ENCODE results near the gene KRT6A. TPM values are rescaled to one million over a fixed set of nuclear protein-coding genes. Genes with fewer than 3 reads are reported as not detected.
"Not testable (repeated sequence)": the region's sequence is repeated elsewhere in the genome, so short reads cannot be mapped to it uniquely, and the experiment has no call there.

KRT6A gene
- total RNA-seq, 1 donor from 2014 or later: not detected

GRCh38 chr12:52491495-52491894 lies 1.6 kb downstream of the KRT6A start:
- H3K4me3 Mint-ChIP-seq; DNase-seq (ENCODE audit: low spot score); H3K4me1 Mint-ChIP-seq (ENCODE audit: low read depth); H3K36me3 Mint-ChIP-seq (ENCODE audit: low read depth); intact Hi-C loops (cut with micrococcal nuclease); H3K27ac Mint-ChIP-seq; H3K9me3 Mint-ChIP-seq: not testable (repeated sequence)
- H3K27me3 Mint-ChIP-seq (ENCODE audit: insufficient read depth): peaks cover 10% of the 10 kb centered on the region

GRCh38 chr12:52488736-52489135 lies 4.3 kb downstream of the KRT6A start:
- Mint-ChIP-seq H3K4me3 (no peak overlapping the region), H3K27me3 (ENCODE audit: insufficient read depth) (peaks cover 27% of the 10 kb centered on the region), H3K27ac (no peak overlapping the region), H3K4me1 (ENCODE audit: low read depth) (no peaks in the 10 kb centered on the region), H3K36me3 (ENCODE audit: low read depth) (no peaks in the 10 kb centered on the region), H3K9me3 (no peaks in the 10 kb centered on the region)
- intact Hi-C loops (cut with micrococcal nuclease): no loop called here
- DNase-seq (ENCODE audit: low spot score): no peak

GRCh38 chr12:52487744-52488443 lies 5.2 kb downstream of the KRT6A start:
- H3K4me3 Mint-ChIP-seq; H3K4me1 Mint-ChIP-seq (ENCODE audit: low read depth); H3K9me3 Mint-ChIP-seq; DNase-seq (ENCODE audit: low spot score); H3K36me3 Mint-ChIP-seq (ENCODE audit: low read depth); intact Hi-C loops (cut with micrococcal nuclease); H3K27ac Mint-ChIP-seq: not testable (repeated sequence)
- peaks cover 33% of the 10 kb centered on the region for H3K27me3 Mint-ChIP-seq (ENCODE audit: insufficient read depth)

GRCh38 chr12:52487211-52487610 lies 5.8 kb downstream of the KRT6A start:
- no peaks in the 10 kb centered on the region for H3K9me3 Mint-ChIP-seq
- no peak for DNase-seq (ENCODE audit: low spot score)
- H3K4me1 Mint-ChIP-seq (ENCODE audit: low read depth): no peaks in the 10 kb centered on the region
- H3K27ac Mint-ChIP-seq: no peak overlapping the region
- H3K27me3 Mint-ChIP-seq (ENCODE audit: insufficient read depth): peaks cover 36% of the 10 kb centered on the region
- H3K4me3 Mint-ChIP-seq: no peak overlapping the region
- intact Hi-C loops (cut with micrococcal nuclease): no loop called here
- no peaks in the 10 kb centered on the region for H3K36me3 Mint-ChIP-seq (ENCODE audit: low read depth)

GRCh38 chr12:52486166-52487105 lies 6.6 kb downstream of the KRT6A start:
- peaks cover 39% of the 10 kb centered on the region for H3K27me3 Mint-ChIP-seq (ENCODE audit: insufficient read depth)
- DNase-seq (ENCODE audit: low spot score): no peak
- H3K4me1 Mint-ChIP-seq (ENCODE audit: low read depth): no peaks in the 10 kb centered on the region
- H3K27ac Mint-ChIP-seq: no peak overlapping the region
- H3K4me3 Mint-ChIP-seq: no peak overlapping the region
- no peaks in the 10 kb centered on the region for H3K36me3 Mint-ChIP-seq (ENCODE audit: low read depth)
- no peaks in the 10 kb centered on the region for H3K9me3 Mint-ChIP-seq
- intact Hi-C loops (cut with micrococcal nuclease): no loop called here

- peaks cover 28% of the 10 kb centered on the region for H3K27me3 Mint-ChIP-seq (ENCODE audit: insufficient read depth)
- no peak overlapping the region for H3K4me3 Mint-ChIP-seq
Observed at GRCh38 chr12:52480073-52480472, 13.0 kb downstream of the KRT6A start.

GRCh38 chr12:52477651-52478050 lies 15.4 kb downstream of the KRT6A start:
- Mint-ChIP-seq H3K36me3 (ENCODE audit: low read depth) (no peaks in the 10 kb centered on the region), H3K4me3 (no peak overlapping the region), H3K9me3 (peaks cover 10% of the 10 kb centered on the region), H3K4me1 (ENCODE audit: low read depth) (no peaks in the 10 kb centered on the region), H3K27ac (no peak overlapping the region), H3K27me3 (ENCODE audit: insufficient read depth) (peaks cover 11% of the 10 kb centered on the region)
- DNase-seq (ENCODE audit: low spot score): no peak
- intact Hi-C loops (cut with micrococcal nuclease): no loop called here

More at GRCh38 chr12:52480073-52480472, 13.0 kb downstream of the KRT6A start:
- intact Hi-C loops (cut with micrococcal nuclease): no loop called here
- H3K4me1 Mint-ChIP-seq (ENCODE audit: low read depth): no peaks in the 10 kb centered on the region
- no peak for DNase-seq (ENCODE audit: low spot score)
- peaks cover 10% of the 10 kb centered on the region for H3K9me3 Mint-ChIP-seq
- H3K27ac Mint-ChIP-seq: no peak overlapping the region
- H3K36me3 Mint-ChIP-seq (ENCODE audit: low read depth): no peaks in the 10 kb centered on the region

GRCh38 chr12:52474212-52474611 lies 18.8 kb downstream of the KRT6A start:
- DNase-seq (ENCODE audit: low spot score): no peak
- no peaks in the 10 kb centered on the region for H3K4me1 Mint-ChIP-seq (ENCODE audit: low read depth)
- H3K9me3 Mint-ChIP-seq: peaks cover 4% of the 10 kb centered on the region
- intact Hi-C loops (cut with micrococcal nuclease): no loop called here
- peaks cover 4% of the 10 kb centered on the region for H3K27me3 Mint-ChIP-seq (ENCODE audit: insufficient read depth)
- H3K27ac Mint-ChIP-seq: no peak overlapping the region
- H3K36me3 Mint-ChIP-seq (ENCODE audit: low read depth): no peaks in the 10 kb centered on the region
- H3K4me3 Mint-ChIP-seq: no peak overlapping the region

GRCh38 chr12:52473768-52474167 lies 19.3 kb downstream of the KRT6A start, which contains the start of gene KRT6C:
Gene KRT6C (minus strand): TSS chr12:52473805. CDS start chr12:52473737, 68 bp downstream.
- Mint-ChIP-seq H3K36me3 (ENCODE audit: low read depth) (no peaks in the 10 kb centered on the region), H3K27me3 (ENCODE audit: insufficient read depth) (peaks cover 4% of the 10 kb centered on the region), H3K9me3 (no peaks in the 10 kb centered on the region), H3K4me3 (no peak within 1 kb of the TSS), H3K27ac (no peak within 1 kb of the TSS), H3K4me1 (ENCODE audit: low read depth) (no peaks in the 10 kb centered on the region)
- no peak for DNase-seq (ENCODE audit: low spot score)
- intact Hi-C loops (cut with micrococcal nuclease): no loop called here

- H3K4me3 Mint-ChIP-seq: no peak overlapping the region
- intact Hi-C loops (cut with micrococcal nuclease): no loop called here
Observed at GRCh38 chr12:52469853-52470252, 23.2 kb downstream of the KRT6A start.

GRCh38 chr12:52464897-52465296 lies 28.2 kb downstream of the KRT6A start:
- intact Hi-C loops (cut with micrococcal nuclease): no loop called here
- H3K27me3 Mint-ChIP-seq (ENCODE audit: insufficient read depth): peaks cover 16% of the 10 kb centered on the region
- no peak overlapping the region for H3K27ac Mint-ChIP-seq
- H3K9me3 Mint-ChIP-seq: no peaks in the 10 kb centered on the region
- no peaks in the 10 kb centered on the region for H3K36me3 Mint-ChIP-seq (ENCODE audit: low read depth)
- DNase-seq (ENCODE audit: low spot score): no peak
- no peaks in the 10 kb centered on the region for H3K4me1 Mint-ChIP-seq (ENCODE audit: low read depth)
- no peak overlapping the region for H3K4me3 Mint-ChIP-seq

More at GRCh38 chr12:52469853-52470252, 23.2 kb downstream of the KRT6A start:
- DNase-seq (ENCODE audit: low spot score): no peak
- Mint-ChIP-seq H3K9me3 (no peaks in the 10 kb centered on the region), H3K36me3 (ENCODE audit: low read depth) (no peaks in the 10 kb centered on the region), H3K27me3 (ENCODE audit: insufficient read depth) (peaks cover 7% of the 10 kb centered on the region), H3K27ac (no peak overlapping the region), H3K4me1 (ENCODE audit: low read depth) (no peaks in the 10 kb centered on the region)

GRCh38 chr12:52461693-52462092 lies 31.4 kb downstream of the KRT6A start:
- intact Hi-C loops (cut with micrococcal nuclease): no loop called here
- H3K4me1 Mint-ChIP-seq (ENCODE audit: low read depth): no peaks in the 10 kb centered on the region
- peaks cover 19% of the 10 kb centered on the region for H3K27me3 Mint-ChIP-seq (ENCODE audit: insufficient read depth)
- H3K27ac Mint-ChIP-seq: no peak overlapping the region
- no peaks in the 10 kb centered on the region for H3K9me3 Mint-ChIP-seq
- no peak for DNase-seq (ENCODE audit: low spot score)
- no peaks in the 10 kb centered on the region for H3K36me3 Mint-ChIP-seq (ENCODE audit: low read depth)
- H3K4me3 Mint-ChIP-seq: no peak overlapping the region

GRCh38 chr12:52458861-52459260 lies 34.2 kb downstream of the KRT6A start:
- Mint-ChIP-seq H3K4me3 (no peak overlapping the region), H3K27me3 (ENCODE audit: insufficient read depth) (peaks cover 19% of the 10 kb centered on the region), H3K4me1 (ENCODE audit: low read depth) (peaks cover 17% of the 10 kb centered on the region), H3K27ac (no peak overlapping the region), H3K9me3 (no peaks in the 10 kb centered on the region), H3K36me3 (ENCODE audit: low read depth) (no peaks in the 10 kb centered on the region)
- intact Hi-C loops (cut with micrococcal nuclease): no loop called here
- DNase-seq (ENCODE audit: low spot score): no peak
